Endothelial cell of umbilical vein (primary cell): ENCODE results near the gene B4GALT6. TPM values are rescaled to one million over a fixed set of nuclear protein-coding genes. Genes with fewer than 3 reads are reported as not detected.

Experiments
- BruUV-seq: library from RNA; stranded (reverse); fragments of 400-500 nt; replicated peaks from 2 replicates; lab custom pipeline; 2021; lab: Mats Ljungman, UMichigan
- CTCF ChIA-PET: fragments of 300-600, 350-600 bp; sonication (Branson Sonifier 250); formaldehyde crosslinking; loops from one replicate; lab custom pipeline; 2021; ENCODE audit warnings: antibody characterized with exemption, inconsistent platforms; lab: Charles Lee
- POLR2A ChIA-PET: fragments of 300-600, 350-600 bp; sonication (Branson Sonifier 250); formaldehyde crosslinking; loops from one replicate; lab custom pipeline; 2021; ENCODE audit warnings: antibody characterized with exemption, inconsistent platforms; lab: Charles Lee
- DNase-seq: peaks from one replicate; pipeline ENCODE4 v3.0.0-alpha.2; 2011; ENCODE audit warnings: low read depth, low spot score
- FAIRE-seq: peaks from 2 replicates; lab custom pipeline; 2011; peaks lifted over from hg19 to GRCh38; lab: Jason Lieb, UNC
- H2AFZ ChIP-seq: 2 replicates; pipeline ENCODE4 v1.6.0; 2012; ENCODE audit warnings: low read depth, low read length, control low read depth, inconsistent platforms
- H3K27ac ChIP-seq: 2 replicates; pipeline ENCODE4 v1.5.1; 2011; ENCODE audit warnings: low read depth, mild to moderate bottlenecking, control low read depth, low read length, moderate library complexity; ENCODE audit not compliant: insufficient read depth
- H3K27me3 ChIP-seq, 2 experiments: 2 replicates each; pipeline versions ENCODE4 v1.6.0 to v1.6.1; 2011; ENCODE audit warnings: low read length in 2 of 2, mixed read lengths in 1 of 2; ENCODE audit not compliant: control insufficient read depth in 2 of 2, insufficient read depth in 2 of 2
- H3K36me3 ChIP-seq, 2 experiments: 2 replicates in 1 of 2; 3 replicates in 1 of 2; pipeline ENCODE4 v1.5.1; 2011; ENCODE audit warnings: low read length in 2 of 2, mild to moderate bottlenecking in 1 of 2, moderate library complexity in 1 of 2; ENCODE audit not compliant: control insufficient read depth in 2 of 2, insufficient read depth in 2 of 2; ENCODE audit errors: extremely low read depth in 1 of 2
- H3K4me1 ChIP-seq: 3 replicates; pipeline ENCODE4 v1.5.1; 2011; ENCODE audit warnings: mild to moderate bottlenecking, low read length; ENCODE audit not compliant: control insufficient read depth, insufficient read depth; ENCODE audit errors: extremely low read depth
- H3K4me2 ChIP-seq: 2 replicates; pipeline ENCODE4 v1.6.1; 2011; ENCODE audit warnings: low read length, control low read depth, mixed read lengths; ENCODE audit not compliant: insufficient read depth
- H3K4me3 ChIP-seq, 3 experiments: fragments of 200-600 bp in 1 of 3; sonication (generic), shearing (Covaris generic) in 1 of 3; replicated peaks in 1 of 3; 2 replicates each; pipeline ENCODE4 v1.5.1; 2011 to 2016; ENCODE audit warnings: control low read depth in 3 of 3, low read length in 3 of 3, mild to moderate bottlenecking in 2 of 3, inconsistent platforms in 1 of 3, low read depth in 1 of 3, moderate library complexity in 1 of 3; ENCODE audit not compliant: insufficient read depth in 1 of 3
- H3K79me2 ChIP-seq: 2 replicates; pipeline ENCODE4 v1.6.0; 2012; ENCODE audit warnings: low read length, inconsistent platforms; ENCODE audit not compliant: control insufficient read depth, insufficient read depth
- H3K9ac ChIP-seq: replicated peaks from 2 replicates; pipeline ENCODE3; 2011; ENCODE audit warnings: low read length, control low read depth; ENCODE audit not compliant: insufficient read depth; ENCODE audit errors: extremely low read depth
- H3K9me1 ChIP-seq: replicated peaks from 3 replicates; pipeline ENCODE4 v1.6.0; 2011; ENCODE audit warnings: mild to moderate bottlenecking, low read length; ENCODE audit not compliant: control insufficient read depth, insufficient read depth; ENCODE audit errors: extremely low read depth
- H3K9me3 ChIP-seq: replicated peaks from 2 replicates; pipeline ENCODE4 v1.5.1; 2012; ENCODE audit warnings: low read length, inconsistent platforms; ENCODE audit not compliant: control insufficient read depth, insufficient read depth
- H4K20me1 ChIP-seq: replicated peaks from 2 replicates; pipeline ENCODE3; 2011; ENCODE audit warnings: mild to moderate bottlenecking, low read length; ENCODE audit not compliant: control insufficient read depth, insufficient read depth; ENCODE audit errors: extremely low read depth
- CTCF ChIP-seq, 2 donors: IDR thresholded peaks; 1 replicate in 1 of 2; 2 replicates in 1 of 2; pipeline ENCODE4 v1.5.1; 2011; ENCODE audit warnings: low read length in 2 of 2, mild to moderate bottlenecking in 2 of 2, moderate library complexity in 2 of 2, control low read depth in 1 of 2, inconsistent platforms in 1 of 2, low read depth in 1 of 2; ENCODE audit not compliant: insufficient read depth in 1 of 2; ENCODE audit errors: extremely low read depth in 1 of 2
- EZH2 ChIP-seq: IDR thresholded peaks from 2 replicates; pipeline ENCODE4 v1.6.1; 2012; ENCODE audit warnings: borderline replicate concordance, low read depth, mild to moderate bottlenecking, moderate library complexity, low read length, inconsistent platforms; ENCODE audit not compliant: severe bottlenecking
- GATA2 ChIP-seq: IDR thresholded peaks from 2 replicates; pipeline ENCODE4 v1.7.0; 2011; ENCODE audit warnings: low read depth, mild to moderate bottlenecking, moderate library complexity, mixed read lengths, low read length; ENCODE audit not compliant: insufficient read length, insufficient read depth
- MYC ChIP-seq: IDR thresholded peaks from one replicate; pipeline ENCODE4 v1.6.1; 2011; ENCODE audit warnings: mild to moderate bottlenecking, low read depth, low read length
- POLR2A ChIP-seq: IDR thresholded peaks from 2 replicates; pipeline ENCODE4 v1.6.1; 2012; ENCODE audit warnings: low read depth, mild to moderate bottlenecking, control low read depth, low read length
- dilution Hi-C: fragments of 300-500 bp; cut with MboI; formaldehyde crosslinking; loops from one replicate; pipeline ENCODE4 v1.15.0; 2019; ENCODE audit warnings: low sequenced_read_pairs; ENCODE audit not compliant: extremely low pct_ligation_motif_present
- intact Hi-C: fragments of 100-400 bp; cut with micrococcal nuclease; formaldehyde crosslinking; loops from one replicate; pipeline ENCODE4 v1.10.0; 2022
- polyA plus RNA-seq, 4 experiments: library from polyadenylated mRNA; depleted of rRNA in 3 of 4; stranded (reverse) in 3 of 4; unstranded in 1 of 4; fragments of >200 nt; gene quantifications; 2 replicates each; pipeline versions ENCODE4 v1.2.1 to v1.2.3, GENCODE V29; 2011 to 2012; ENCODE audit warnings: missing spikeins in 1 of 4
- total RNA-seq: library from RNA; stranded (reverse); gene quantifications from 2 replicates; pipeline ENCODE4 v1.2.3, GENCODE V29; 2021

The B4GALT6 gene
- total and polyA plus RNA-seq, 2 donors (not counting 3 experiments of a cell fraction or from before 2014, with no cell fraction given), result 3.9 to 24.2 TPM

GRCh38 chr18:31657823-31658669, 26.3 kb downstream of the B4GALT6 start:
- no peak for FAIRE-seq
- TF ChIP-seq EZH2 (no peak), GATA2 (no peak)
- CTCF ChIA-PET, result interaction anchor here (1.5 kb wide), 1 partner anchor 8 kb away, joined by 4 read pairs; no protein-coding TSS in a partner anchor
- dilution Hi-C loops, result no loop called here
- peaks cover 9% of the 10 kb centered on the region for H3K4me1 ChIP-seq
- DNase-seq, result no peak
- BruUV-seq, result no TSS peak
- H3K36me3 ChIP-seq, result no peaks in the 10 kb centered on the region
- H2AFZ ChIP-seq, result no peak overlapping the region
- no peak overlapping the region for H3K9ac ChIP-seq
- H3K79me2 ChIP-seq, result no peaks in the 10 kb centered on the region
- POLR2A ChIA-PET, result interaction anchor here (0.6 kb wide), 1 partner anchor 89 kb away, joined by 4 read pairs; no protein-coding TSS in a partner anchor
- no peak overlapping the region for H3K4me2 ChIP-seq
- no peak overlapping the region for H3K27ac ChIP-seq
- peaks cover 2% of the 10 kb centered on the region for H3K9me1 ChIP-seq
- intact Hi-C loops, result no loop called here
- H3K27me3 ChIP-seq, result no peaks in the 10 kb centered on the region
- H4K20me1 ChIP-seq, result no peaks in the 10 kb centered on the region
- H3K4me3 ChIP-seq, result no peak overlapping the region
- H3K9me3 ChIP-seq, result no peaks in the 10 kb centered on the region

GRCh38 chr18:31656754-31657153, 27.6 kb downstream of the B4GALT6 start:
- Histone ChIP-seq H3K9ac (no peak overlapping the region), H3K27ac (no peak overlapping the region), H3K4me3 (no peak overlapping the region), H2AFZ (no peak overlapping the region), H3K4me1 (peaks cover 9% of the 10 kb centered on the region), H3K79me2 (no peaks in the 10 kb centered on the region), H3K36me3 (no peaks in the 10 kb centered on the region), H3K9me3 (no peaks in the 10 kb centered on the region), H3K4me2 (no peak overlapping the region), H4K20me1 (no peaks in the 10 kb centered on the region), H3K9me1 (peaks cover 2% of the 10 kb centered on the region), H3K27me3 (no peaks in the 10 kb centered on the region)
- intact Hi-C loops (no loop called here), dilution Hi-C loops (no loop called here)
- DNase-seq, result no peak
- POLR2A ChIA-PET, result no interaction called here
- FAIRE-seq, result no peak
- TF ChIP-seq CTCF (IDR thresholded peaks at IDR 0.05; ENCODE audit: extremely low read depth in 1 of 2, insufficient read depth in 1 of 2, low read depth in 1 of 2, low read length in 2 of 2), result no peak
- no peak for TF ChIP-seq MYC
- no peak for TF ChIP-seq POLR2A
- CTCF ChIA-PET, result no interaction called here
- no TSS peak for BruUV-seq
